Memory B cell (primary cell): ENCODE data around the gene NYAP1.
"Not testable (repeated sequence)": the region's sequence is repeated elsewhere in the genome, so short reads cannot be mapped to it uniquely, and the experiment has no call there.

Experiments used
- ATAC-seq: fragments of 150-1000 bp; cut with Tn5 transposase; 2 replicates; pipeline ENCODE4 v1.10.0; 2021; ENCODE audit warnings: low read depth, mild to moderate bottlenecking, moderate library complexity
- DNase-seq, 2 donors: peaks; one replicate each; pipeline ENCODE4 v3.0.0; 2022; ENCODE audit warnings: low spot score in 2 of 2
- H3K27ac Mint-ChIP-seq: one replicate; pipeline ENCODE4 v1.8.0; 2022; ENCODE audit warnings: mild to moderate bottlenecking, moderate library complexity, mixed read lengths
- H3K27me3 Mint-ChIP-seq: one replicate; pipeline ENCODE4 v1.8.0; 2022; ENCODE audit warnings: mixed read lengths
- H3K36me3 Mint-ChIP-seq: one replicate; pipeline ENCODE4 v1.8.0; 2022; ENCODE audit warnings: mild to moderate bottlenecking, mixed read lengths
- H3K4me1 Mint-ChIP-seq: one replicate; pipeline ENCODE4 v1.8.0; 2022; ENCODE audit warnings: mixed read lengths
- H3K4me3 Mint-ChIP-seq: one replicate; pipeline ENCODE4 v1.8.0; 2022; ENCODE audit warnings: mild to moderate bottlenecking, moderate library complexity, mixed read lengths
- H3K9me3 Mint-ChIP-seq: one replicate; pipeline ENCODE4 v1.8.0; 2022; ENCODE audit warnings: mixed read lengths

Gene NYAP1

DNA sequence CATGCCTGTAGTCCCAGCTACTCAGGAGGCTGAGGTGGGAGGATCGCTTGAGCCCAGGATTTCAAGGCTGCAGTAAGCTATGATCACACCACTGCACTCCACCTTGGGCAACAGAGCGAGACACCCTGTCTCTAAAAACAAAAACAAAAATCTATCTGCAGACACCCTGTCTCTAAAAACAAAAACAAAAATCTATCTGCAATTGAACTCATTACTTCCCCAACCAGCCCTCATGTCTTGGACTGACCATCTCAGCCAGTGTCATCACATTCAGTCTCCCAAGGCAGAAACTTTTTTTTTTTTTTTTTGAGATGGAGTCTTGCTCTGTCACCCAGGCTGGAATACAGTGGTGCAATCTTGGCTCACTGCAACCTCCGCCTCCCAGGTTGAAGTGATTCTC is 20.3 kb downstream of the NYAP1 start:
- ATAC-seq, H3K4me3 Mint-ChIP-seq, H3K27ac Mint-ChIP-seq, H3K27me3 Mint-ChIP-seq, H3K9me3 Mint-ChIP-seq, H3K4me1 Mint-ChIP-seq, H3K36me3 Mint-ChIP-seq, DNase-seq: not testable (repeated sequence)

DNA sequence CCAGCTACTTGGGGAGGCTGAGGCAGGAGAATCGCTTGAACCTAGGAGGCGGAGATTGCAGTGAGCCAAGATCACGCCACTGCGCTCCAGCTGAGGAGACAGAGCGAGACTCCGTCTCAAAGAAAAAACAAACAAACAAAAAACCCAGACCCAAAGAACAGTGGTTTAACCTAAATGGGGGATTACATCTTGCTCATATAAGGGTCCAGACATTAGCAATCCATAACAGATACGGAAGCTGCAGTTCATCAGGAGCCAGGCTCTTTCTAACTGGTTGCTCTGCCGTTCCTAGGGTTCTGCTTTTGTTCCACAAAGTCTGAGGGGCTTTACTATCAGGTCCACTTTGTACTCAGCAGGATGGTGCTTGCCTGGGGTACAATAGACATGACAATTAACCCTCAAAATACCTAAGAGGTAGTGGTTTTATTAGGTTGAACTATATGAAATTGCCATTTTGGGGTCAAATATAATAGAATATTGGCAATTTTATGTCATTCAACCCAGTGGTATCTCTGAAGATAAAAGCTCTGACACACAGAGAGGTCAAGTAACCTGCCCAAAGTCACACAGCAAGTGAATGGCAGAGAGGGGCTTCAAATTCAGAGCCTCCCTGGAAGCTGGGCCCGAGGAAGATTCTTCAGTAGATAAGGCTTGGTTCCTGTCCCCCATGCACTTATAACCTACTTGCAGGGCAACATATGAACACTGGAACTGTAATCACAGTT is 21.3 kb downstream of the NYAP1 start:
- no peak overlapping the region for H3K27ac Mint-ChIP-seq
- peaks cover 7% of the 10 kb centered on the region for H3K27me3 Mint-ChIP-seq
- ATAC-seq (no peak), DNase-seq (no peak)
- peaks cover 2% of the 10 kb centered on the region for H3K4me1 Mint-ChIP-seq
- no peaks in the 10 kb centered on the region for H3K36me3 Mint-ChIP-seq
- no peaks in the 10 kb centered on the region for H3K9me3 Mint-ChIP-seq
- H3K4me3 Mint-ChIP-seq, result no peak overlapping the region

DNA sequence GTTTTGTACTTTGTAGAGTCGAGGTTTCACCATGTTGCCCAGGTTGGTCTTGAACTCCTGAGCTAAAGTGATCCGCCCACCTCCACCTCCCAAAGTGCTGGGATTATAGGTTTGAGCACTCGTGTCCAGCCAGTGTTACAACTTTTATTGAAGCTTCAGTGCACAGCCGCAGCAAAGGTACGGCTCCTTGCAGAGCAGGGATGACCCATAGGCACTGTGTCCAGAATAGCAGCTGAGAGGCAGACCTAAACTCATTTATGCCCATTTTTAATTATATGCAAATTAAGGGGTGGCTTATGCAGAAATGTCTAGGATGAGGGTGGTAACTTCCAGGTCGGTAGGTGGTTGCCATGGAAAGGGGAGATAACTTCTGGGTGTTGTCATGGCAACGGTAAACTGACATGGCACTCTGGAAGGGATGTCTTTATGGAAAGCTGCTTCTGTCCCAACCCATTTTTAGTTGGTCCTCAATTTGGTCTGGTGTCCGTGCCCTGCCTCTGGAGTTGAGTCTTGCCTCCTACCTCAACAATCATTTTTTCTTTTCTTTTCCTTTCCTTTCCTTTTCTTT is 22.7 kb downstream of the NYAP1 start:
- Mint-ChIP-seq H3K4me3 (no peak overlapping the region), H3K36me3 (no peaks in the 10 kb centered on the region), H3K27me3 (peaks cover 7% of the 10 kb centered on the region), H3K9me3 (no peaks in the 10 kb centered on the region), H3K27ac (no peak overlapping the region), H3K4me1 (peaks cover 2% of the 10 kb centered on the region)
- ATAC-seq (no peak), DNase-seq (no peak)

DNA sequence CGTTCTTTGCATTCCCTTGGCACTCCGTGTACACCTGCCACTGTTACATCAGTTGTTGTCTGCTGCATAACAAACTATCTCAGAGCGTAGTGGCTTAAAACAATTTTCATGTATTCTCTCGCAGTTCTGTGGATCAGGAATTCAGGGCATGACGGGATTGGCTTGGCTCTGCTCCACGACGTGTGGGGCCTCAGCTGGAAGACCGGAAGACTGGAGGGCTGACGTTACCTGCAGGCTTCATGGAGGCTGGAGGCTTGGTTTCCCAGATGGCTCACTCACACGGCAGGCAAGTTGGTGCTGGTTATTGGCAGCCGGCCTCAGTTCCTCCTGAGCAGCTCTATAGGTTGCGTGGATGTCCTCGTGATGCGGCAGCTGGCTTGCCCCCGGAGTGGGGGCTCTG is 25.5 kb downstream of the NYAP1 start:
- DNase-seq, result no peak
- no peak for ATAC-seq
- H3K27ac Mint-ChIP-seq, result no peak overlapping the region
- H3K27me3 Mint-ChIP-seq, result peaks cover 7% of the 10 kb centered on the region
- H3K36me3 Mint-ChIP-seq, result no peaks in the 10 kb centered on the region
- H3K4me1 Mint-ChIP-seq, result no peaks in the 10 kb centered on the region
- H3K9me3 Mint-ChIP-seq, result no peaks in the 10 kb centered on the region
- H3K4me3 Mint-ChIP-seq, result no peak overlapping the region

DNA sequence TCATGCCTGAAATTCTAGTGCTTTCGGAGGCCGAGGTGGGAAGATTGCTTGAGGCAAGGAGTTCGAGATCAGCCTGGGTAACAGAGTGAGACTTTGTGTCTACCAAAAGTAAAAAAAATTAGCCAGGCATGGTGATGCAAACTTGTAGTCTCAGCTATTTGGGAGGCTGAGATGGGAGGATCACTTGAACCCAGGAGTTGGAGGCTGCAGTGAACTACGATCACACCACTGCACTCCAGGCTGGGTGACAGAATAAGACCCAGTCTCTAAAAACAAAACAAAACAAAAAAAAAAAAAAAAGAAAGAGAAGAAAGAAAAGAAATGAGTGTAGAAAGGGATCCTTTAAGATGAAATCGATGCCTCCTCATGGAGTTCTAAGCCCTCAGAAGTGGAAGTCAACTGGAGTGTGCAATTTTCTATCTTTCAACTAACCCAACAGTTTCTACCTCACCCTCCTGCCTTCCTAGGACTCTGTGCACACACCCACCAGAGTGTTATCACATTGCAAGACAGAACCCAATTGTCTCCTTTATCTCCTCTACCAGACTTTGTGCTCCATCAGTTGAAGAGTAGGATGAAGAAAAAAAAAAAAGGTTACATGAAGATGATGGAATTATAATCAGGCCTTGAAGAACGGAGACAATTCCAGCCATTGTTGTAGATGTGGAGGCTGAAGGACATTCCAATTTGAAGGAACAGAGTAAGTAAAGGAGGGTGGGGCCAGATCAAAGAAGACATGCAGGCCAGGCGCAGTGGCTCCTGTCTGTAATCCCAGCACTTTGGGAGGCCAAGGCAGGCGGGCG is 26.9 kb downstream of the NYAP1 start:
- peaks cover 3% of the 10 kb centered on the region for H3K4me1 Mint-ChIP-seq
- no peak for ATAC-seq
- H3K4me3 Mint-ChIP-seq, result no peak overlapping the region
- DNase-seq, result no peak
- no peaks in the 10 kb centered on the region for H3K9me3 Mint-ChIP-seq
- no peaks in the 10 kb centered on the region for H3K36me3 Mint-ChIP-seq
- peaks cover 7% of the 10 kb centered on the region for H3K27me3 Mint-ChIP-seq
- H3K27ac Mint-ChIP-seq, result no peak overlapping the region

DNA sequence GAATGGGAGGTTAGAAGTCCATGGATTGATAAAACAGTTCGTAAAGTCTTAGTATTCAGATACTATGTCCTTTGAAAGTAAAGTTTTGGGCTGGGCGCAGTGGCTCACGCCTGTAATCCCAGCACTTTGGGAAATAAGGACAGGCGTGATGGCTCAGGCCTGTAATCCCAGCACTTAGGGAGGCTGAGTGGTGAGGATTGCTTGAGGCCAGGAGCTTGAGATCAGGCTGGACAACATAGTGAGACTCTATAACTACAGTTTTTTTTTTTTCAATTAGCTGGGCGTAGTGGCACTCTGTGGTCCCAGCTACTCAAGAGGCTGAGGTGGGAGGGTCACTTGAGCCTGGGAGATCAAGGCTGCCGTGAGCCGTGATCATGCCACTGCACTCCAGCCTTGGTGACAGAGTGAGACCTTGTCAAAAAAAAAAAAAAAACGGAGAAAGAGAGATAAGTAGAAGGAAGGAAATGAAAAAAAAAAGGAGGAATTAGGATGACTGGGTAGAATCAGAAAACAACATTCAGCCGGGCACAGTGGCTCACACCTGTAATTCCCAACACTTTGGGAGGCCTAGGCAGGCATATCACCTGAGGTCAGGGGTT is 29.6 kb downstream of the NYAP1 start:
- peaks cover 5% of the 10 kb centered on the region for H3K27me3 Mint-ChIP-seq
- no peak overlapping the region for H3K27ac Mint-ChIP-seq
- H3K36me3 Mint-ChIP-seq, result no peaks in the 10 kb centered on the region
- H3K4me1 Mint-ChIP-seq, result peaks cover 8% of the 10 kb centered on the region
- H3K9me3 Mint-ChIP-seq, result no peaks in the 10 kb centered on the region
- H3K4me3 Mint-ChIP-seq, result no peak overlapping the region
- DNase-seq (no peak), ATAC-seq (no peak)

DNA sequence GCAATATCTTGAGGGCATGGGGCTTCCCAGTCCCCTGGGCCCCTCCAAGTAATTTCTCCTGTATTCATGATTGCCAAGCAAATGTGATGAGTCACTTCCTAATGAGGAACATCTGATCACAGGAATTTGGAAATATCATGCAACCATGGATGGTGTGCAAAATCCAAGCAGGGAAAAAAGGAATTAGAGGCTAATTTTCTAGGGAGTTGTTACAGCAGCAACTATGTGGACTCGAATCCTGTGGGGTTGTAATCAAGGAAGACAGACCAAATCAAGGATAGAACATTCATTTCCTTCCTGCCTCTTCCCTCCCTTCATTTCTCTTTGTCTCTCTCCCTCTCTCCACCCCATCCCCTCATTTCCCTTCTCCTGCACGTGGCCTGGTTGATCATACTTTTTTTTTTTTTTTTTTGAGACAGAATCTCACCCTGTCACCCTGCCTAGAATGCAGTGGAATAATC is 31.4 kb downstream of the NYAP1 start:
- peaks cover 8% of the 10 kb centered on the region for H3K4me1 Mint-ChIP-seq
- no peak overlapping the region for H3K4me3 Mint-ChIP-seq
- no peak for DNase-seq
- no peaks in the 10 kb centered on the region for H3K9me3 Mint-ChIP-seq
- H3K27me3 Mint-ChIP-seq, result peaks cover 2% of the 10 kb centered on the region
- no peak overlapping the region for H3K27ac Mint-ChIP-seq
- ATAC-seq, result no peak
- no peaks in the 10 kb centered on the region for H3K36me3 Mint-ChIP-seq

DNA sequence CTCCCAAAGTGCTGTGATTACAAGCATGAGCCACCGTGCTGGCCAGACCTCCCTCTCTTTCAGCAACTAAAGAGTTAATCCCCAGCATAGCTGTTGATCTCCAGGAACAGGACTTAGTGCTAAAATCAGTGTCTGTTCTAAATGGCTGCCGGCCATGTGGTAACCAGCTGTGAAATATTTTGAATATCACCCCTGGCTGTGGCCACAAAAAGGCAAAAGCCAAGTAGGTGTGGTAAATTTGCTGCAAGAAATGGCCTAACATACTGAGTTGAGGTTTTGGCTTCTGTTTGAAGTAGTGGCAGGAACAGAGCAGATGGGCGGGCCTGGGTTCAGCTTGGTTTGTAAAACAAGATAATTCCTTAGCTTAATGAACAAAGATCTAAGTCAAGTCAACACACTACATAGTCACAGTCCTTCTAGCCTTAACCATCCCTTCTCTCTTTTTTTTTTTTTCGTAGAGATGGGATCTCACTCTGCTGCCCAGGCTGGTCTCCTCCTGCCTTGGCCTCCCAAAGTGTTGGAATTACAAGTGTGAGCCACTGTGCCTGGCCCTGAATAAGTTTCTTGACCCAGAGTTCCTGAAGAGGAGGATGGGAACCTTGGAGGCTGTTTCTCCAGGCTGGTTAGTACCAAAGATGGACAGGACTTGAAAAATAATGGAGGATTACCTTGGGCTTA is 32.5 kb downstream of the NYAP1 start:
- no peaks in the 10 kb centered on the region for H3K36me3 Mint-ChIP-seq
- no peak for DNase-seq
- H3K4me1 Mint-ChIP-seq, result peaks cover 11% of the 10 kb centered on the region
- peaks cover 2% of the 10 kb centered on the region for H3K27me3 Mint-ChIP-seq
- no peak overlapping the region for H3K4me3 Mint-ChIP-seq
- H3K9me3 Mint-ChIP-seq, result no peaks in the 10 kb centered on the region
- H3K27ac Mint-ChIP-seq, result no peak overlapping the region
- peak; percentile 62 for ATAC-seq

DNA sequence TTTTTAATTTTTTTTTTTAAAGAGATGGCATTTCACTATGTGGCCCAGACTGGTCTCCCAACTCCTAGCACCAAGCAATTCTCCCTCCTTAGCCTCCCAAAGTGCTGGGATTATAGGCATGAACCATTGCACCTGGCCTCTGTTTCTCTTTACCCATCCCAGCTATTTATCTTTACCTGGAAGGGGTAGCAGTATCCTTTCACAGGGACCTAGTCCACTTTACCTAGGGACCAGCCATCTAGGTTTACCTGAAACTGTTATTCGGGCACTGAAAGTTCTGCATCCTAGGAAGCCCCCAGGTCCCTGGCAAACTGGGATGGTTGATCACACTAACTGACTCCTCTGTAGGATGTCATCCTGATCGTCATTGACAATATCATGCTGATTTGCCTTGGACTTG is 33.6 kb downstream of the NYAP1 start:
- ATAC-seq (no peak), DNase-seq (no peak)
- no peak overlapping the region for H3K4me3 Mint-ChIP-seq
- peaks cover 14% of the 10 kb centered on the region for H3K4me1 Mint-ChIP-seq
- H3K36me3 Mint-ChIP-seq, result no peaks in the 10 kb centered on the region
- H3K27me3 Mint-ChIP-seq, result peaks cover 2% of the 10 kb centered on the region
- no peaks in the 10 kb centered on the region for H3K9me3 Mint-ChIP-seq
- no peak overlapping the region for H3K27ac Mint-ChIP-seq

DNA sequence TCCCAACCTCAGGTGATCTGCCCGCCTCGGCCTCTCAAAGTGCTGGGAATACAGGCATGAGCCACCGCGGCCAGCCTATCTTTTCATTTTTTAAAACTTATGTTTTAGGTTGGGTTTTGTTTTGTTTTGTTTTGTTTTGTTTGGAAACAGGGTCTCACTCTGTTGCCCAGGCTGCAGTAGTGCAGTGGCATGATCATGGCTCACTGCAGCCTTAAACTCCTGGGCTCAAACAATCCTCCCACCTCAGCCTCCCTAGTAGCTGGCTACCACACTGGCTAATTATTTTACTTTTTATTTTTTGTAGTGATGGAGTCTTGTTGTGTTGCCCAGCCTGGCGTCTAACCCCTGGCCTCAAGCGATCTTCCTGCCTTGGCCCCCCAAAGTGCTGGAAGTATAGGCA is 35.9 kb downstream of the NYAP1 start:
- Mint-ChIP-seq H3K27ac (no peak overlapping the region), H3K27me3 (no peaks in the 10 kb centered on the region), H3K4me3 (no peak overlapping the region), H3K36me3 (no peaks in the 10 kb centered on the region), H3K4me1 (peaks cover 14% of the 10 kb centered on the region), H3K9me3 (no peaks in the 10 kb centered on the region)
- ATAC-seq (no peak), DNase-seq (no peak)

DNA sequence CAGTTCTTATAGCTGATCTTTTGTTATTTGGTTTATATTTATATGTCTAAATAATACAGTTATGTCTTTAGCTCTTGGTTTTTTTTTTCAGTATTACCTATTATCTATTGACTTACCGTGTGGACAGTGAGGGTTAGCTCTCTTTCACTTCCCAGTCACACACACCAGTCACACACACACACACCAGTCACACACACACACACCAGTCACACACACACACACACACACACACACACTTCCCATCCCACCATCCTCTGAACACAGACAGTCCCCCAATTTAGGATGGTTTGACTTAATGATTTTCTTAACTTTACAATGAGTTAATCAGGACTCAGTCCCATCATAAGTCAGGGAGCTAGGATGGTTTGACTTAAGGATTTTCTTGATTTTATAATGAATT is 36.4 kb downstream of the NYAP1 start:
- Mint-ChIP-seq H3K27ac (no peak overlapping the region), H3K9me3 (no peaks in the 10 kb centered on the region), H3K4me3 (no peak overlapping the region), H3K36me3 (no peaks in the 10 kb centered on the region), H3K27me3 (no peaks in the 10 kb centered on the region), H3K4me1 (peaks cover 12% of the 10 kb centered on the region)
- ATAC-seq (no peak), DNase-seq (no peak)

DNA sequence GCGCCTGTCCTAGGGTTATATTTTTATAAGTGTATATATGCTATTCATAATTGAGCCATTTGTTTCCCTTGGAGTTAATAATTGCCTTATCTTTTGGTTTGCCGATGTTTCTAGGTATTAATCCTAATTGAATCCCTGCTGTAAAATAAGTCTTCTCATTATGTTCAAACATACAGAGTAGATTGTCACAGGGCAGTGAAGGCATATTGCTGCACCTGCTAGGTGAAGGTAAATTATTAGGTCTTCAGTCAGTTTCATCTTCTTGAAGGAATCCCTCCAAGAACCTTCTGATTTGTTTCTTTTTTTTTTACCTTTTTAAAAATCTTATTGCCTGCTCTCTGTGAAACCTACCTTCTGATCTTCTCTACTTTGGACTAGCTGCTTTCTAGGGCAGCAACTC is 37.3 kb downstream of the NYAP1 start:
- H3K4me1 Mint-ChIP-seq, result peaks cover 9% of the 10 kb centered on the region
- H3K27ac Mint-ChIP-seq, result no peak overlapping the region
- H3K4me3 Mint-ChIP-seq, result no peak overlapping the region
- DNase-seq (no peak), ATAC-seq (no peak)
- H3K27me3 Mint-ChIP-seq, result no peaks in the 10 kb centered on the region
- no peaks in the 10 kb centered on the region for H3K36me3 Mint-ChIP-seq
- H3K9me3 Mint-ChIP-seq, result no peaks in the 10 kb centered on the region

DNA sequence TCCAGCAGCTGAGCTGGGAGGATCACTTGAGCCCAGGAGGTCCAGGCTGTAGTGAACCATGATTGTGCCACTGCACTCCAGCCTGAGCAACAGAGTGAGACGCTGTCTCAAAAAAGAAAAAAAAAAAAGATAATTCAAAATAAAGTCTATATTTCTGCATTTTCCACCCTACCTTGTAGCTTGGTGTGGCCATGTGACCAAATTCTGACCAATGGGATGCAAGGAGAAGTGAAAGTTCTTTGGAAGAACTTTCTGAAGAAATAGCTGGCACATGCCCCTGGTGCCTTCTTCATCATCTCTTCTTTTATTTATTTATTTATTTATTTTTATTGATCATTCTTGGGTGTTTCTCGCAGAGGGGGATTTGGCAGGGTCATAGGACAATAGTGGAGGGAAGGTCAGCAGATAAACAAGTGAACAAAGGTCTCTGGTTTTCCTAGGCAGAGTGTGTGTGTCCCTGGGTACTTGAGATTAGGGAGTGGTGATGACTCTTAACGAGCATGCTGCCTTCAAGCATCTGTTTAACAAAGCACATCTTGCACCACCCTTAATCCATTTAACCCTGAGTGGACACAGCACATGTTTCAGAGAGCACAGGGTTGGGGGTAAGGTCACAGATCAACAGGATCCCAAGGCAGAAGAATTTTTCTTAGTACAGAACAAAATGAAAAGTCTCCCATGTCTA is 38.3 kb downstream of the NYAP1 start:
- not testable (repeated sequence) for DNase-seq, H3K4me3 Mint-ChIP-seq, H3K4me1 Mint-ChIP-seq, H3K27ac Mint-ChIP-seq, H3K27me3 Mint-ChIP-seq, H3K36me3 Mint-ChIP-seq, H3K9me3 Mint-ChIP-seq
- ATAC-seq, result peak; percentile 39
